H1 (cell line): ENCODE measurements around the gene YIPF3. TPM values are rescaled to one million over a fixed set of nuclear protein-coding genes. Genes with fewer than 3 reads are reported as not detected.

Experiments used
- CTCF ChIA-PET: fragments of 300-600 bp; sonication (Branson Sonifier 250); formaldehyde crosslinking; loops from one replicate; lab custom pipeline; 2021; ENCODE audit not compliant: partially characterized antibody; lab: Charles Lee
- POLR2A ChIA-PET: fragments of 300-600 bp; sonication (Branson Sonifier 250); formaldehyde crosslinking; loops from one replicate; lab custom pipeline; 2021; ENCODE audit warnings: inconsistent platforms; ENCODE audit not compliant: partially characterized antibody; lab: Charles Lee
- DNase-seq, 2 experiments: peaks; one replicate each; pipeline versions ENCODE4 v3.0.0 to v3.0.0-alpha.2; 2010 to 2022; ENCODE audit warnings: low spot score in 2 of 2, low read depth in 1 of 2, mixed read lengths in 1 of 2
- FAIRE-seq: peaks from 2 replicates; lab custom pipeline; 2011; peaks lifted over from hg19 to GRCh38; lab: Jason Lieb, UNC
- H2AFZ ChIP-seq: 2 replicates; pipeline ENCODE4 v1.8.1; 2012; ENCODE audit warnings: low read length, inconsistent platforms
- H2AK5ac ChIP-seq: 2 replicates; pipeline ENCODE4 v1.6.1; 2013; ENCODE audit warnings: low read depth, low read length
- H2BK120ac ChIP-seq: replicated peaks from 2 replicates; pipeline ENCODE3; 2013; ENCODE audit warnings: low read depth, low read length, inconsistent platforms
- H2BK12ac ChIP-seq: 2 replicates; pipeline ENCODE4 v1.6.1; 2013; ENCODE audit warnings: low read depth, low read length
- H2BK15ac ChIP-seq: 2 replicates; pipeline ENCODE4 v1.6.1; 2013; ENCODE audit warnings: low read length
- H2BK20ac ChIP-seq: 2 replicates; pipeline ENCODE4 v1.6.1; 2013; ENCODE audit warnings: low read length
- H2BK5ac ChIP-seq: 2 replicates; pipeline ENCODE4 v1.6.1; 2013; ENCODE audit warnings: low read depth, low read length
- H3K14ac ChIP-seq: 2 replicates; pipeline ENCODE4 v1.6.1; 2013; ENCODE audit warnings: inconsistent platforms; ENCODE audit not compliant: insufficient read length
- H3K18ac ChIP-seq: 2 replicates; pipeline ENCODE4 v1.6.1; 2013; ENCODE audit warnings: low read length; ENCODE audit errors: extremely low read depth
- H3K23ac ChIP-seq: 2 replicates; pipeline ENCODE4 v1.6.1; 2013; ENCODE audit warnings: inconsistent platforms; ENCODE audit not compliant: insufficient read length
- H3K23me2 ChIP-seq: 2 replicates; pipeline ENCODE4 v1.6.1; 2013; ENCODE audit warnings: low read depth, low read length
- H3K27ac ChIP-seq: 2 replicates; pipeline ENCODE4 v1.6.1; 2011; ENCODE audit warnings: low read depth, low read length, inconsistent platforms
- H3K27me3 ChIP-seq, 4 experiments: replicated peaks in 1 of 4; 1 replicate in 1 of 4; 2 replicates in 3 of 4; pipeline versions ENCODE4 v1.6.1 to v1.8.1; 2011 to 2013; ENCODE audit warnings: low read length in 3 of 4, mild to moderate bottlenecking in 3 of 4, inconsistent platforms in 2 of 4, mixed read lengths in 2 of 4, moderate library complexity in 1 of 4; ENCODE audit not compliant: control insufficient read depth in 3 of 4, insufficient read depth in 3 of 4; ENCODE audit errors: extremely low read depth in 1 of 4
- H3K36me3 ChIP-seq, 4 experiments: 2 replicates each; pipeline versions ENCODE4 v1.6.1 to v1.8.1; 2011 to 2013; ENCODE audit warnings: mild to moderate bottlenecking in 4 of 4, low read length in 3 of 4, moderate library complexity in 2 of 4, control low read depth in 1 of 4, inconsistent platforms in 1 of 4; ENCODE audit not compliant: insufficient read depth in 4 of 4, control insufficient read depth in 2 of 4
- H3K4ac ChIP-seq: replicated peaks from 2 replicates; pipeline ENCODE3; 2013; ENCODE audit warnings: low read length, low read depth, mixed read lengths, inconsistent platforms; ENCODE audit not compliant: insufficient read length
- H3K4me1 ChIP-seq, 4 experiments: replicated peaks in 1 of 4; 1 replicate in 1 of 4; 2 replicates in 3 of 4; pipeline versions ENCODE4 v1.6.1 to v1.8.1; 2011 to 2013; ENCODE audit warnings: low read length in 3 of 4, inconsistent platforms in 2 of 4, mixed read lengths in 1 of 4; ENCODE audit not compliant: insufficient read depth in 4 of 4, control insufficient read depth in 3 of 4
- H3K4me2 ChIP-seq, 2 experiments: 2 replicates each; pipeline versions ENCODE4 v1.6.1 to v1.8.1; 2011 to 2013; ENCODE audit warnings: low read depth in 2 of 2, low read length in 2 of 2, control low read depth in 1 of 2, inconsistent platforms in 1 of 2, mild to moderate bottlenecking in 1 of 2; ENCODE audit not compliant: insufficient read depth in 1 of 2
- H3K4me3 ChIP-seq, 4 experiments: fragments of 200-600, 300-600 bp in 1 of 4; sonication (generic), shearing (Covaris generic), sonication (Bioruptor Twin) in 1 of 4; 2 replicates each; pipeline versions ENCODE4 v1.5.1 to v1.8.1; 2011 to 2016; ENCODE audit warnings: low read length in 4 of 4, low read depth in 3 of 4, control low read depth in 2 of 4, inconsistent platforms in 2 of 4, mild to moderate bottlenecking in 2 of 4, mixed read lengths in 1 of 4, moderate library complexity in 1 of 4; ENCODE audit not compliant: insufficient read depth in 2 of 4; ENCODE audit errors: extremely low read depth in 1 of 4
- H3K56ac ChIP-seq: replicated peaks from 2 replicates; pipeline ENCODE3; 2013; ENCODE audit warnings: low read depth, mild to moderate bottlenecking, mixed read lengths, low read length, inconsistent platforms; ENCODE audit not compliant: insufficient read length
- H3K79me1 ChIP-seq: 2 replicates; pipeline ENCODE4 v1.6.1; 2013; ENCODE audit warnings: low read depth, low read length, control low read depth
- H3K79me2 ChIP-seq, 2 experiments: 2 replicates each; pipeline versions ENCODE4 v1.6.1 to v1.8.1; 2012 to 2013; ENCODE audit warnings: low read length in 2 of 2, mild to moderate bottlenecking in 2 of 2, inconsistent platforms in 1 of 2; ENCODE audit not compliant: insufficient read depth in 2 of 2, control insufficient read depth in 1 of 2
- H3K9ac ChIP-seq, 4 experiments: replicated peaks in 1 of 4; 1 replicate in 1 of 4; 2 replicates in 3 of 4; pipeline versions ENCODE4 v1.6.1 to v1.8.1; 2011 to 2013; ENCODE audit warnings: low read depth in 3 of 4, low read length in 3 of 4, control low read depth in 2 of 4, mild to moderate bottlenecking in 2 of 4, moderate library complexity in 2 of 4, inconsistent platforms in 1 of 4; ENCODE audit errors: extremely low read depth in 1 of 4
- H3K9me3 ChIP-seq, 2 experiments: 2 replicates each; pipeline versions ENCODE4 v1.6.1 to v1.8.1; 2012 to 2013; ENCODE audit warnings: mild to moderate bottlenecking in 2 of 2, moderate library complexity in 2 of 2, control low read depth in 1 of 2, inconsistent platforms in 1 of 2, low read depth in 1 of 2, low read length in 1 of 2, mixed read lengths in 1 of 2; ENCODE audit not compliant: insufficient read depth in 2 of 2
- H4K20me1 ChIP-seq, 2 experiments: replicated peaks in 1 of 2; 2 replicates each; pipeline versions ENCODE3 to v1.8.1; 2011 to 2013; ENCODE audit warnings: inconsistent platforms in 2 of 2, low read length in 2 of 2, mild to moderate bottlenecking in 1 of 2; ENCODE audit not compliant: insufficient read depth in 2 of 2, control insufficient read depth in 1 of 2
- H4K5ac ChIP-seq: 2 replicates; pipeline ENCODE4 v1.6.1; 2013; ENCODE audit warnings: low read length, low read depth, mixed read lengths, inconsistent platforms; ENCODE audit not compliant: insufficient read length
- H4K8ac ChIP-seq: 2 replicates; pipeline ENCODE4 v1.8.0; 2013; ENCODE audit warnings: mild to moderate bottlenecking, moderate library complexity, low read length, inconsistent platforms; ENCODE audit not compliant: insufficient read depth; ENCODE audit errors: extremely low read depth
- H4K91ac ChIP-seq: replicated peaks from 2 replicates; pipeline ENCODE3; 2013; ENCODE audit warnings: low read length, mixed read lengths, inconsistent platforms; ENCODE audit not compliant: insufficient read length
- HDAC2 ChIP-seq, 2 experiments: fragments of 300-600 bp in 1 of 2; sonication (generic) in 1 of 2; IDR thresholded peaks; 2 replicates each; pipeline ENCODE4 v1.6.1; 2011 to 2012; ENCODE audit warnings: low read depth in 2 of 2, low read length in 2 of 2, mild to moderate bottlenecking in 2 of 2, moderate library complexity in 2 of 2, borderline replicate concordance in 1 of 2, inconsistent platforms in 1 of 2
- WGBS, 2 experiments: shearing (Covaris generic) in 1 of 2; methylation state at CpG; one replicate each; pipeline versions ENCODE4 v1.1.6 to v1.1.7; 2013 to 2015; ENCODE audit warnings: low lambda C conversion rate in 2 of 2, mixed read lengths in 2 of 2, inconsistent platforms in 1 of 2, low coverage in 1 of 2, missing lambda C conversion rate in 1 of 2; ENCODE audit not compliant: insufficient replicate concordance in 2 of 2, insufficient coverage in 1 of 2, insufficient read length in 1 of 2; ENCODE audit errors: extremely low coverage in 1 of 2, missing lambda C conversion rate in 1 of 2; 5-methylcytosine and 5-hydroxymethylcytosine counted together
- polyA plus RNA-seq, 7 experiments: library from polyadenylated mRNA; depleted of rRNA in 3 of 7; stranded (reverse) in 5 of 7; unstranded in 2 of 7; fragments of >200 nt in 5 of 7; fragments of 200-250 nt in 2 of 7; gene quantifications; 1 replicate in 5 of 7; 2 replicates in 1 of 7; 4 replicates in 1 of 7; pipeline versions ENCODE4 v1.2.1 to v1.2.3, GENCODE V29; 2011 to 2013; ENCODE audit warnings: missing spikeins in 2 of 7, mixed read lengths in 2 of 7
- total RNA-seq: library from RNA; stranded (reverse); fragmentation: NEBNext Ultra II Directional; extraction: Animal tissue kit (Norgen Biotek cat#: 25700); gene quantifications from 2 replicates; pipeline ENCODE4 v1.2.1, GENCODE V29; 2021
- TF ChIP-seq, protein P1 (sequence below): IDR thresholded peaks from 2 replicates; pipeline ENCODE4 v1.6.1; 2012; ENCODE audit warnings: inconsistent platforms

The YIPF3 gene
- total and polyA plus RNA-seq, 2 of the 8 experiments (the other 6 are each of a cell fraction or from before 2014, with no cell fraction given): 77.2 to 225 TPM

DNA sequence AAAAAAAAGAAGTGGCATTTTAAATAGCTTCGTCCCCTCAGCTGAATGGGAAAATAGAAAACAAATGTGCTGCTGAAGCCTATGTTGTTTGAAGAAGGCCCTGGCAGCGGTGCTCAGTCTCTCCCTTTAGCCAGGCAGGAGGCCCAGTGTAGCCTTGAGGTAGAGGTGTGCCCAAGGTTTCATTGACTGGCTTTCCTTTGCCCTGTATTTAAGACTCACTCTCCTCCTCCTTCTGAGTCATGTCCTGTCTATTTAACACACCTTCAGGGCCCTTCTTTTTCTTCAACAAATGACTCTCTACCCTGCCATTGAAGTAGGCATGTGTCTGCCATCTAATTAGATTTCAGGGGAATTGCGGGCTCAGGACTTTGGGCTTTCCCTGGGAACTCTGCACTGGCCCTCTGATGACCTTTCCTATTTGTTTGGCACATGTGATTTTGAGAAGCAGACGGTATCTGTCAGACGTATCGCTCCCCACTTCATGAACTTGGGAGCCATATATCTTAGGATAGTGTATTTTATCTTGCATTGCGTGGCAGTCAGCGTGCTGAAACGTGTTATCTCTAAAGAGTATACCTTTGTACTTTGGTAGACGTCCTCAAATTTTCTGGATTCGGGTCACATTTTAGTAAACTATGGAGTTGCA, 35.0 kb downstream of the YIPF3 start:
- CTCF ChIA-PET: interaction anchor here (31.7 to 32.9 kb wide), 2 partner anchors 19 to 26 kb away, joined by 495 to 536 read pairs; partner anchors contain the start of genes DLK2 and LRRC73
- Histone ChIP-seq H2BK20ac (no peak overlapping the region), H3K23ac (no peak overlapping the region), H3K18ac (no peak overlapping the region), H3K14ac (no peak overlapping the region), H4K91ac (no peak overlapping the region), H4K5ac (no peak overlapping the region), H2BK5ac (no peak overlapping the region), H2AFZ (no peak overlapping the region), H3K4me2 (peak overlapping the region; percentile 21 to 35; a peak in 3 of 4 replicates), H3K56ac (no peak overlapping the region), H3K9ac (peak overlapping the region in 1 of 4 experiments; percentile 37; a peak in 2 of 7 replicates), H3K4me1 (peaks cover 5 to 18% (median 13%) of the 10 kb centered on the region in 4 experiments; a peak in 6 of 7 replicates), H4K20me1 (peaks cover 5 to 6% of the 10 kb centered on the region in 2 experiments), H3K4ac (no peak overlapping the region), H3K36me3 (0 out of 8 replicates have a peak, but pooled peaks cover 0 to 3% (median 0%) of the 10 kb centered on the region in 4 experiments), H3K27me3 (no peaks in the 10 kb centered on the region), H2BK15ac (no peak overlapping the region), H4K8ac (no peak overlapping the region), H3K9me3 (no peaks in the 10 kb centered on the region), H2BK12ac (no peak overlapping the region), H3K4me3 (peak overlapping the region in 1 of 4 experiments; percentile 18; a peak in 1 of 8 replicates), H3K27ac (no peak overlapping the region), H3K23me2 (peaks cover 4% of the 10 kb centered on the region; the same call in 1 of the 2 replicates), H3K79me2 (peaks cover 17 to 72% of the 10 kb centered on the region in 2 experiments), H3K79me1 (peaks cover 17% of the 10 kb centered on the region), H2AK5ac (0 out of 2 replicates have a peak overlapping the region, but pooled peaks have one; percentile 3), H2BK120ac (no peak overlapping the region)
- FAIRE-seq: no peak
- POLR2A ChIA-PET: interaction anchor here (1.0 to 2.1 kb wide), 5 partner anchors 11 to 46 kb away, joined by 3 to 6 read pairs (median 5); no protein-coding TSS in a partner anchor
- no peak for DNase-seq
- WGBS, 2 experiments: 83% methylated on average over 11 of the region's 11 CpGs; no CpG with 5 or more reads in 1 of the 2 experiments
- TF ChIP-seq, protein P1, sequence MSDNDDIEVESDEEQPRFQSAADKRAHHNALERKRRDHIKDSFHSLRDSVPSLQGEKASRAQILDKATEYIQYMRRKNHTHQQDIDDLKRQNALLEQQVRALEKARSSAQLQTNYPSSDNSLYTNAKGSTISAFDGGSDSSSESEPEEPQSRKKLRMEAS: no peak
- TF ChIP-seq HDAC2 (IDR thresholded peaks at IDR 0.05; ENCODE audit: borderline replicate concordance in 1 of 2, low read depth in 2 of 2, low read length in 2 of 2): no peak
